Endothelial cell of umbilical vein (primary cell): ENCODE results near the gene ADGRL3.

Experiments
- EZH2 ChIP-seq: IDR thresholded peaks from 2 replicates; pipeline ENCODE4 v1.6.1; 2012; ENCODE audit warnings: borderline replicate concordance, low read depth, mild to moderate bottlenecking, moderate library complexity, low read length, inconsistent platforms; ENCODE audit not compliant: severe bottlenecking
- FOS ChIP-seq: IDR thresholded peaks from 2 replicates; pipeline ENCODE4 v1.6.1; 2011; ENCODE audit warnings: mild to moderate bottlenecking, low read length, moderate library complexity, borderline replicate concordance; ENCODE audit not compliant: insufficient read depth
- GATA2 ChIP-seq: IDR thresholded peaks from 2 replicates; pipeline ENCODE4 v1.7.0; 2011; ENCODE audit warnings: low read depth, mild to moderate bottlenecking, moderate library complexity, mixed read lengths, low read length; ENCODE audit not compliant: insufficient read length, insufficient read depth
- POLR2A ChIP-seq: IDR thresholded peaks from 2 replicates; pipeline ENCODE4 v1.6.1; 2012; ENCODE audit warnings: low read depth, mild to moderate bottlenecking, control low read depth, low read length
- POLR2AphosphoS5 ChIP-seq: IDR thresholded peaks from 2 replicates; pipeline ENCODE4 v1.6.1; 2012; ENCODE audit warnings: low read depth, mild to moderate bottlenecking, control low read depth, low read length, moderate library complexity; ENCODE audit not compliant: insufficient read depth
- TF ChIP-seq, protein P1 (sequence below), 2 donors: IDR thresholded peaks; 1 replicate in 1 of 2; 2 replicates in 1 of 2; pipeline ENCODE4 v1.5.1; 2011; ENCODE audit warnings: low read length in 2 of 2, mild to moderate bottlenecking in 2 of 2, moderate library complexity in 2 of 2, control low read depth in 1 of 2, inconsistent platforms in 1 of 2, low read depth in 1 of 2; ENCODE audit not compliant: insufficient read depth in 1 of 2; ENCODE audit errors: extremely low read depth in 1 of 2
- TF ChIP-seq, protein P2 (sequence below): IDR thresholded peaks from 2 replicates; pipeline ENCODE4 v1.6.1; 2011; ENCODE audit not compliant: insufficient read depth, insufficient read length

DNA sequence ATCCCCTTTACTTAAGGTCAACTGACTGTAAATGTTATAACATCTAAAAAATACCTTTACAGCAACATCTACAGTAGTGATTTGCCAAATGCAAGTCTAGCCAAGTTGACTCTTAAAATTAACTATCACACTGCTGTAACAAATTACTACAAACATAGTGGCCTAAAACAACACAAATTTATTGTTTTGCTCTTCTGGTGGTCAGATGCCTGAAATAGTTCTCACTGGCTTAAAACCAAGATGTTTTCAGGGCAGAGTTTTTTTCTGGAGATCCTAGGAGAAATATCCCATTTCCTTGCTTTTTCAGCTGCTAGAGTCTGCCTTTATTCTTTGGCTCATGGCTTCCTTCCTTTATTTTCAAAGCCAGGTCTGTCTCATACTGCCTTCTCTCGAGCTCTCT, 120.5 kb downstream of the ADGRL3 start:
- TF ChIP-seq, protein P1, sequence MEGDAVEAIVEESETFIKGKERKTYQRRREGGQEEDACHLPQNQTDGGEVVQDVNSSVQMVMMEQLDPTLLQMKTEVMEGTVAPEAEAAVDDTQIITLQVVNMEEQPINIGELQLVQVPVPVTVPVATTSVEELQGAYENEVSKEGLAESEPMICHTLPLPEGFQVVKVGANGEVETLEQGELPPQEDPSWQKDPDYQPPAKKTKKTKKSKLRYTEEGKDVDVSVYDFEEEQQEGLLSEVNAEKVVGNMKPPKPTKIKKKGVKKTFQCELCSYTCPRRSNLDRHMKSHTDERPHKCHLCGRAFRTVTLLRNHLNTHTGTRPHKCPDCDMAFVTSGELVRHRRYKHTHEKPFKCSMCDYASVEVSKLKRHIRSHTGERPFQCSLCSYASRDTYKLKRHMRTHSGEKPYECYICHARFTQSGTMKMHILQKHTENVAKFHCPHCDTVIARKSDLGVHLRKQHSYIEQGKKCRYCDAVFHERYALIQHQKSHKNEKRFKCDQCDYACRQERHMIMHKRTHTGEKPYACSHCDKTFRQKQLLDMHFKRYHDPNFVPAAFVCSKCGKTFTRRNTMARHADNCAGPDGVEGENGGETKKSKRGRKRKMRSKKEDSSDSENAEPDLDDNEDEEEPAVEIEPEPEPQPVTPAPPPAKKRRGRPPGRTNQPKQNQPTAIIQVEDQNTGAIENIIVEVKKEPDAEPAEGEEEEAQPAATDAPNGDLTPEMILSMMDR (IDR thresholded peaks at IDR 0.05; ENCODE audit: extremely low read depth in 1 of 2, insufficient read depth in 1 of 2, low read depth in 1 of 2, low read length in 2 of 2): no peak
- TF ChIP-seq EZH2 (no peak), FOS (no peak), POLR2A (no peak), POLR2AphosphoS5 (no peak), GATA2 (no peak)
- TF ChIP-seq, protein P2, sequence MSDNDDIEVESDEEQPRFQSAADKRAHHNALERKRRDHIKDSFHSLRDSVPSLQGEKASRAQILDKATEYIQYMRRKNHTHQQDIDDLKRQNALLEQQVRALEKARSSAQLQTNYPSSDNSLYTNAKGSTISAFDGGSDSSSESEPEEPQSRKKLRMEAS: no peak
